ENCODE measurements around the gene SLC22A12.

The SLC22A12 gene

GRCh38 chr11:64610596-64610995, 19.6 kb downstream of the SLC22A12 start:
- H3K27ac ChIP-seq (ENCODE audit: low read depth, low read length), result no peak overlapping the region
- H3K9me3 ChIP-seq (ENCODE audit: insufficient read depth, low read length), result no peaks in the 10 kb centered on the region
- H3K27me3 ChIP-seq (ENCODE audit: low read length), result no peaks in the 10 kb centered on the region
- H3K9me2 ChIP-seq (replicated peaks; ENCODE audit: insufficient read depth, low read length), result no peaks in the 10 kb centered on the region
- H3K4me3 ChIP-seq (ENCODE audit: insufficient read depth, low read length, poor library complexity, severe bottlenecking), result no peak overlapping the region
- TF ChIP-seq CTCF (IDR thresholded peaks at IDR 0.05; ENCODE audit: insufficient read depth, low read length, poor library complexity, severe bottlenecking) (no peak), EZH2phosphoT487 (conservative IDR thresholded peaks at IDR 0.05; ENCODE audit: low read length) (no peak)
- no peaks in the 10 kb centered on the region for H3K79me2 ChIP-seq (ENCODE audit: insufficient read depth, low read length)
- H3K36me3 ChIP-seq (ENCODE audit: low read length), result no peaks in the 10 kb centered on the region
- H4K20me1 ChIP-seq (ENCODE audit: low read depth, low read length), result no peaks in the 10 kb centered on the region
- no peak overlapping the region for H3K9ac ChIP-seq (ENCODE audit: low read length)
- H3F3A ChIP-seq (ENCODE audit: insufficient read depth), result no peaks in the 10 kb centered on the region
- no peak overlapping the region for H3K4me2 ChIP-seq (ENCODE audit: low read depth, low read length, poor library complexity, severe bottlenecking)
- H2AFZ ChIP-seq (ENCODE audit: low read depth, low read length, severe bottlenecking), result no peak overlapping the region

- Histone ChIP-seq H3K9me2 (replicated peaks; ENCODE audit: insufficient read depth, low read length) (no peaks in the 10 kb centered on the region), H3K36me3 (ENCODE audit: low read length) (no peaks in the 10 kb centered on the region), H3F3A (ENCODE audit: insufficient read depth) (no peaks in the 10 kb centered on the region), H4K20me1 (ENCODE audit: low read depth, low read length) (no peaks in the 10 kb centered on the region), H2AFZ (ENCODE audit: low read depth, low read length, severe bottlenecking) (no peak overlapping the region), H3K9me3 (ENCODE audit: insufficient read depth, low read length) (no peaks in the 10 kb centered on the region), H3K4me3 (ENCODE audit: insufficient read depth, low read length, poor library complexity, severe bottlenecking) (no peak overlapping the region), H3K79me2 (ENCODE audit: insufficient read depth, low read length) (no peaks in the 10 kb centered on the region), H3K27ac (ENCODE audit: low read depth, low read length) (no peak overlapping the region), H3K9ac (ENCODE audit: low read length) (no peak overlapping the region), H3K4me2 (ENCODE audit: low read depth, low read length, poor library complexity, severe bottlenecking) (no peak overlapping the region), H3K27me3 (ENCODE audit: low read length) (no peaks in the 10 kb centered on the region)
- TF ChIP-seq EZH2phosphoT487 (conservative IDR thresholded peaks at IDR 0.05; ENCODE audit: low read length) (no peak), CTCF (IDR thresholded peaks at IDR 0.05; ENCODE audit: insufficient read depth, low read length, poor library complexity, severe bottlenecking) (no peak)
Measured at GRCh38 chr11:64611176-64611575, 20.2 kb downstream of the SLC22A12 start.

- no peak for TF ChIP-seq CTCF (IDR thresholded peaks at IDR 0.05; ENCODE audit: insufficient read depth, low read length, poor library complexity, severe bottlenecking)
- no peak for TF ChIP-seq EZH2phosphoT487 (conservative IDR thresholded peaks at IDR 0.05; ENCODE audit: low read length)
- Histone ChIP-seq H4K20me1 (ENCODE audit: low read depth, low read length) (no peaks in the 10 kb centered on the region), H2AFZ (ENCODE audit: low read depth, low read length, severe bottlenecking) (no peak overlapping the region), H3F3A (ENCODE audit: insufficient read depth) (no peaks in the 10 kb centered on the region), H3K27me3 (ENCODE audit: low read length) (no peaks in the 10 kb centered on the region), H3K4me2 (ENCODE audit: low read depth, low read length, poor library complexity, severe bottlenecking) (no peak overlapping the region), H3K9me3 (ENCODE audit: insufficient read depth, low read length) (no peaks in the 10 kb centered on the region), H3K79me2 (ENCODE audit: insufficient read depth, low read length) (no peaks in the 10 kb centered on the region), H3K4me3 (ENCODE audit: insufficient read depth, low read length, poor library complexity, severe bottlenecking) (no peak overlapping the region), H3K36me3 (ENCODE audit: low read length) (no peaks in the 10 kb centered on the region), H3K27ac (ENCODE audit: low read depth, low read length) (no peak overlapping the region), H3K9ac (ENCODE audit: low read length) (no peak overlapping the region), H3K9me2 (replicated peaks; ENCODE audit: insufficient read depth, low read length) (no peaks in the 10 kb centered on the region)
Measured at GRCh38 chr11:64611869-64612646, 21.0 kb downstream of the SLC22A12 start.

All from SU-DHL-6 (cell line).